ENCODE results near the gene MAGOHB. TPM values are rescaled to one million over a fixed set of nuclear protein-coding genes. Genes with fewer than 3 reads are reported as not detected.

The MAGOHB gene
- total and polyA plus RNA-seq, 4 experiments from 2014 or later, result 19.3 to 58.2 (median 36.0) TPM

DNA sequence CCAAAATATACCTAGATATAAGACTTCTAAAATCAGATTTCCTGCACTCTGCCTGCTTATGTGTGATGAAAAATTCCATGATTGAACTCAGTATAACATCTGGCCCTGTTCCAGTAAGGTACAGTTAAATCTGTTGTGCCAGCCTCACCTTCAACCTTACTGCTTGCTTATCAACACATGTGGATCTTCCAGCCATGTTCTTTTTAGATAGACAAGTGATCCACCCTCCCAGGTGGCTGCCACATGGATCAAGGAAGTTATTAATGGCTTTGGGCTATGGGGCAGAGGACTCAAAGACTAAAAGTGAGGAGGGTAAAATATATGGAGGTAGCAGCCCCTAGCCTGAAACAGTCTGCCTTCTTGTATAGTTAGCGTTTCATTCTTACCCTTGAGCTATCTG lies 25.3 kb upstream of the MAGOHB start:
- Mint-ChIP-seq H3K27me3 (peaks cover 10 to 18% of the 10 kb centered on the region in 2 donors), H3K36me3 (no peaks in the 10 kb centered on the region), H3K4me1 (no peaks in the 10 kb centered on the region), H3K9me3 (peaks cover 0 to 2% (median 0%) of the 10 kb centered on the region in 8 donors), H3K27ac (no peak overlapping the region), H3K4me3 (no peak overlapping the region)
- Histone ChIP-seq H3K4me3 (ENCODE audit: low read length in 2 of 2) (no peak overlapping the region), H3K4me1 (ENCODE audit: insufficient read depth, low read length) (no peaks in the 10 kb centered on the region), H3K36me3 (ENCODE audit: insufficient read depth, low read length) (no peaks in the 10 kb centered on the region), H3K9me3 (ENCODE audit: control insufficient read depth in 1 of 2, low read length in 2 of 2) (no peaks in the 10 kb centered on the region), H3K27ac (ENCODE audit: low read depth, low read length) (no peak overlapping the region), H3K27me3 (ENCODE audit: insufficient read depth, low read length) (peaks cover 3% of the 10 kb centered on the region)
- intact Hi-C loops (cut with micrococcal nuclease), result no loop called here
- POLR2A ChIA-PET (ENCODE audit: partially characterized antibody), result no interaction called here
- DNase-seq, result no peak
- CTCF ChIA-PET (ENCODE audit: partially characterized antibody), result no interaction called here

DNA sequence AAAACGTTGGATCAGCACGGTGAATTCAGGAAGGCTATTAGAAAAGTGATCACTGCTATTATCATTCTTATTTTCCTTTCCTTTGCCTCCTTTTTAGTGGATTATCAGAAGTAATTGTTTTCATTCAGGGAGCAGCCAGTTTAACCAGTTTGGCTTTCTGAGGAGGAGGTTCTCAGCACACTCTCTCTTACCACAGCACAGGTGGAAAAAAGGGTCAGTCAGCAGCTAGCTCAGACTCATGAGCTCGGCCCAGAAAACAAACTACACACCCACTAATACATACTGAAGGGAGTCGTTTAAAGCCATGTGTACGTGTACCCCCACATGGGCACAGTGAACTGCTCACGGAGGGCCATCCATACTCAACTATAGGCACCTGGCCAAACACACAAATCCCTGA lies 23.2 kb upstream of the MAGOHB start:
- H3K9me3 Mint-ChIP-seq, result no peaks in the 10 kb centered on the region
- H3K27me3 ChIP-seq (ENCODE audit: insufficient read depth, low read length), result peaks cover 3% of the 10 kb centered on the region
- no peak overlapping the region for H3K27ac Mint-ChIP-seq
- H3K27ac ChIP-seq (ENCODE audit: low read depth, low read length), result no peak overlapping the region
- H3K4me1 Mint-ChIP-seq, result no peaks in the 10 kb centered on the region
- no peak overlapping the region for H3K4me3 Mint-ChIP-seq
- H3K27me3 Mint-ChIP-seq, result peaks cover 3 to 10% of the 10 kb centered on the region in 2 donors
- intact Hi-C loops (cut with micrococcal nuclease), result no loop called here
- ChIA-PET CTCF (ENCODE audit: partially characterized antibody) (no interaction called here), POLR2A (ENCODE audit: partially characterized antibody) (no interaction called here)
- no peaks in the 10 kb centered on the region for H3K36me3 ChIP-seq (ENCODE audit: insufficient read depth, low read length)
- H3K36me3 Mint-ChIP-seq, result no peaks in the 10 kb centered on the region
- H3K4me3 ChIP-seq (ENCODE audit: low read length in 2 of 2), result no peak overlapping the region
- no peaks in the 10 kb centered on the region for H3K9me3 ChIP-seq (ENCODE audit: control insufficient read depth in 1 of 2, low read length in 2 of 2)
- H3K4me1 ChIP-seq (ENCODE audit: insufficient read depth, low read length), result no peaks in the 10 kb centered on the region
- DNase-seq, result no peak

DNA sequence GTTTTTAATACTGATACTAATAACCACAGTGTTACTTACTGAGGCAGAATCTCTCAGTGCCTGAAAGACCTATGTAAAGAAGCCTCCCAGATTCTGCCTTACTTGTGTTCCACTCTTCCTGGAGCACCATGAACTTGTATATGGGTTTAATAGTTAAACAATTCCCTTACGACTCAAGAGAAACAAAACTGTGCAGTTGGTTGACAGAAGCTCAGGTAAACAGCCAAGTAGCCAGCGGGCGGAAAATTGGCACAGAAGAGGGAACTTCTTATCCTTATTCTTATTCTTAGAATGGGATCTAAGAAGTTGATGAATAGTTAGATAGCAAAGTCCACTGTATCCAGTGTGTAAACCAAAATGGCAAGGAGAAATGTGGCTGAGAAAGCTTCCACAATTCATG lies 22.7 kb upstream of the MAGOHB start:
- ChIA-PET CTCF (ENCODE audit: partially characterized antibody) (no interaction called here), POLR2A (ENCODE audit: partially characterized antibody) (no interaction called here)
- no peaks in the 10 kb centered on the region for H3K36me3 ChIP-seq (ENCODE audit: insufficient read depth, low read length)
- Mint-ChIP-seq H3K4me1 (no peaks in the 10 kb centered on the region), H3K27ac (no peak overlapping the region), H3K4me3 (no peak overlapping the region), H3K36me3 (no peaks in the 10 kb centered on the region), H3K9me3 (no peaks in the 10 kb centered on the region), H3K27me3 (peaks cover 3 to 10% of the 10 kb centered on the region in 2 donors)
- H3K4me1 ChIP-seq (ENCODE audit: insufficient read depth, low read length), result no peaks in the 10 kb centered on the region
- no peak overlapping the region for H3K4me3 ChIP-seq (ENCODE audit: low read length in 2 of 2)
- no peak overlapping the region for H3K27ac ChIP-seq (ENCODE audit: low read depth, low read length)
- H3K27me3 ChIP-seq (ENCODE audit: insufficient read depth, low read length), result peaks cover 1% of the 10 kb centered on the region
- no peak for DNase-seq
- intact Hi-C loops (cut with micrococcal nuclease), result no loop called here
- no peaks in the 10 kb centered on the region for H3K9me3 ChIP-seq (ENCODE audit: control insufficient read depth in 1 of 2, low read length in 2 of 2)

DNA sequence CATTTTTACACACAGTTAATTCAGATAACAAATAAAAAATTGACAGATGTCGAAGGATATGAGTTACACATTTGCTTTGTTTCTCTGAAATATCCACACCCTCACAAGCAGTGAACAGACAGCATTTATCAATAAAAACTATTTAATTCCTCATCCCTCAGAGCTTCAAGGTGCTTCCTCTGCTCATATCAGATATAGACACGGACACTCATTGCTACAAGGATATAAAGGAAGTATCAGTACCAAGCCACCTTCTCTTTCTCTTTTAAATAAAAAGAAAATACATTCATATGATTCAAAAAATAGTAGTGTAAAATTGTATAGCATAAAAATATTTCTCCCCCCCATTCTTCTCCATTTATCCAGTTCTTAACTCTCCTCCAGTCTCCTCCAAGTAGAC lies 21.9 kb upstream of the MAGOHB start:
- CTCF ChIA-PET (ENCODE audit: partially characterized antibody), result no interaction called here

DNA sequence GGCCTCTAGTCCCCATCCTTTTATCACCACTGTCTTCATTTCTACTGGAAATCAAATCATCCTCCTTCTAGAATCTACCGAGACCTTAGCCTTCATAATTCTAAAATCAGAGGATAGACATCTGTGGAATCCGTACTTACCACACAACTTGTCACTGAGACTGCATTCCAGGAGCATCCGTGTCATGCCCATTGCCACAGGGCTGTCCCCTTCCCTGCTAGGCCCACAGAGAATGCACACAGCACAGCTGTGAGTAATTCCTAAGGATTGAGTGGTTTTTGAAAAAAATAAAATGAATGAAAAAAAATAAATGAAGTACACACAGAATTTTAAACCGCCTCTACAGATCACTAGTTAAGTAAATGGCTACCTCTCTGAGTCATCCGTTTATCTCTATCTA lies 21.0 kb upstream of the MAGOHB start:
- no peaks in the 10 kb centered on the region for H3K9me3 Mint-ChIP-seq
- no peak overlapping the region for H3K27ac ChIP-seq (ENCODE audit: low read depth, low read length)
- CTCF ChIA-PET (ENCODE audit: partially characterized antibody), result no interaction called here
- peaks cover 5 to 10% of the 10 kb centered on the region in 2 donors for H3K27me3 Mint-ChIP-seq
- POLR2A ChIA-PET (ENCODE audit: partially characterized antibody), result no interaction called here
- H3K27ac Mint-ChIP-seq, result no peak overlapping the region
- H3K4me3 Mint-ChIP-seq, result no peak overlapping the region
- intact Hi-C loops (cut with micrococcal nuclease), result no loop called here
- no peaks in the 10 kb centered on the region for H3K36me3 ChIP-seq (ENCODE audit: insufficient read depth, low read length)
- no peaks in the 10 kb centered on the region for H3K4me1 Mint-ChIP-seq
- H3K9me3 ChIP-seq (ENCODE audit: control insufficient read depth in 1 of 2, low read length in 2 of 2), result no peaks in the 10 kb centered on the region
- DNase-seq, result no peak
- no peaks in the 10 kb centered on the region for H3K36me3 Mint-ChIP-seq
- no peak overlapping the region for H3K4me3 ChIP-seq (ENCODE audit: low read length in 2 of 2)
- H3K4me1 ChIP-seq (ENCODE audit: insufficient read depth, low read length), result no peaks in the 10 kb centered on the region
- no peaks in the 10 kb centered on the region for H3K27me3 ChIP-seq (ENCODE audit: insufficient read depth, low read length)

More for the DNA sequence above, 21.9 kb upstream of the MAGOHB start:
- Mint-ChIP-seq H3K27ac (no peak overlapping the region), H3K4me1 (no peaks in the 10 kb centered on the region), H3K36me3 (no peaks in the 10 kb centered on the region), H3K27me3 (peaks cover 3 to 8% of the 10 kb centered on the region in 2 donors), H3K4me3 (no peak overlapping the region), H3K9me3 (no peaks in the 10 kb centered on the region)
- Histone ChIP-seq H3K27me3 (ENCODE audit: insufficient read depth, low read length) (no peaks in the 10 kb centered on the region), H3K36me3 (ENCODE audit: insufficient read depth, low read length) (no peaks in the 10 kb centered on the region), H3K27ac (ENCODE audit: low read depth, low read length) (no peak overlapping the region), H3K4me1 (ENCODE audit: insufficient read depth, low read length) (no peaks in the 10 kb centered on the region), H3K9me3 (ENCODE audit: control insufficient read depth in 1 of 2, low read length in 2 of 2) (no peaks in the 10 kb centered on the region), H3K4me3 (ENCODE audit: low read length in 2 of 2) (no peak overlapping the region)
- DNase-seq, result no peak
- POLR2A ChIA-PET (ENCODE audit: partially characterized antibody), result no interaction called here
- intact Hi-C loops (cut with micrococcal nuclease), result no loop called here

DNA sequence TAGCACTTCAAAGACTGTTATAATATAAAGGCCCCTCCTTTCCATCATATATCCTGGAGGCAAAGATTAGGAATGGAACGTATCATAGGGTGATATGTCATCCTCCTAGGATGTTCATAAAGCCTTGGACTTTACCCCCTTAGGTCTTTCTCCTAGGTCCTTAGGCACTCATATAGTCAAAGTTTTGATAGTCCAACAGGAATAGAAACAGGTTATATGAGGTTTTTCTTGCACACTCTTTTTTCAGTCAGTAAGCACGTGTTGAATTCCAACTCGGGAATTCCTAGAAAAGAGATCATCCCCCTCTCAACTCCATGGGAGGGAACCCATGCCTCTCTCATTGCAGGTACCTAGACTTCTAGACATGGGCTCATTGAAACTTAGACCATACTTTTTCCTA lies 20.1 kb upstream of the MAGOHB start:
- Histone ChIP-seq H3K9me3 (ENCODE audit: control insufficient read depth in 1 of 2, low read length in 2 of 2) (no peaks in the 10 kb centered on the region), H3K4me1 (ENCODE audit: insufficient read depth, low read length) (no peaks in the 10 kb centered on the region), H3K36me3 (ENCODE audit: insufficient read depth, low read length) (no peaks in the 10 kb centered on the region), H3K4me3 (ENCODE audit: low read length in 2 of 2) (no peak overlapping the region), H3K27ac (ENCODE audit: low read depth, low read length) (no peak overlapping the region), H3K27me3 (ENCODE audit: insufficient read depth, low read length) (no peaks in the 10 kb centered on the region)
- H3K27me3 Mint-ChIP-seq, result peaks cover 3 to 6% of the 10 kb centered on the region in 2 donors
- no peak for DNase-seq
- H3K36me3 Mint-ChIP-seq, result no peaks in the 10 kb centered on the region
- H3K9me3 Mint-ChIP-seq, result no peaks in the 10 kb centered on the region
- H3K4me3 Mint-ChIP-seq, result no peak overlapping the region
- ChIA-PET CTCF (ENCODE audit: partially characterized antibody) (no interaction called here), POLR2A (ENCODE audit: partially characterized antibody) (no interaction called here)
- H3K27ac Mint-ChIP-seq, result no peak overlapping the region
- intact Hi-C loops (cut with micrococcal nuclease), result no loop called here
- H3K4me1 Mint-ChIP-seq, result no peaks in the 10 kb centered on the region

DNA sequence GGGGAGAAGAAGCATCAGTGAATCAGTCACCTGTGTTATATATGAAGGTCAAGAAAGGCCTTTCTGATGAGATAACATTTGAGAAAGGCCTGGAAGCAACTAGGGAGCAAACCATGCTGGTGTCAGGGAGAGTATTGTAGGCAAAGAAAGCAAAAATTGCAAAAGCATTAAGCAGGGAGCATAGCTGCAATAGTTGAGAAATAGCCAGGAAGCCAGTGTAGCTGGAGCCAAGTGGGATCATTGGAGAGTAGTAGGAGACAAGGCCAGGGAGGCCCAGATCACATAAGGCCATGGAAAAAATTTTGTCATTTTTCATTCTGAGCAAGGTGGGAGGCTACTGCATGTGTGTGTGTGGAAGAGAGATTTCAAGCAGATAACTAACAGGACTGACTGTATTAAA lies 18.8 kb upstream of the MAGOHB start:
- H3K9me3 ChIP-seq (ENCODE audit: control insufficient read depth in 1 of 2, low read length in 2 of 2), result no peaks in the 10 kb centered on the region
- ChIA-PET CTCF (ENCODE audit: partially characterized antibody) (no interaction called here), POLR2A (ENCODE audit: partially characterized antibody) (no interaction called here)
- intact Hi-C loops (cut with micrococcal nuclease), result no loop called here
- H3K27me3 ChIP-seq (ENCODE audit: insufficient read depth, low read length), result peaks cover 9% of the 10 kb centered on the region
- H3K4me3 Mint-ChIP-seq, result no peak overlapping the region
- DNase-seq, result no peak
- no peak overlapping the region for H3K27ac Mint-ChIP-seq
- H3K27ac ChIP-seq (ENCODE audit: low read depth, low read length), result no peak overlapping the region
- no peak overlapping the region for H3K4me3 ChIP-seq (ENCODE audit: low read length in 2 of 2)
- no peaks in the 10 kb centered on the region for H3K4me1 ChIP-seq (ENCODE audit: insufficient read depth, low read length)
- H3K4me1 Mint-ChIP-seq, result no peaks in the 10 kb centered on the region
- H3K27me3 Mint-ChIP-seq, result peaks cover 7 to 15% of the 10 kb centered on the region in 2 donors
- H3K36me3 Mint-ChIP-seq, result no peaks in the 10 kb centered on the region
- H3K9me3 Mint-ChIP-seq, result no peaks in the 10 kb centered on the region
- no peaks in the 10 kb centered on the region for H3K36me3 ChIP-seq (ENCODE audit: insufficient read depth, low read length)

DNA sequence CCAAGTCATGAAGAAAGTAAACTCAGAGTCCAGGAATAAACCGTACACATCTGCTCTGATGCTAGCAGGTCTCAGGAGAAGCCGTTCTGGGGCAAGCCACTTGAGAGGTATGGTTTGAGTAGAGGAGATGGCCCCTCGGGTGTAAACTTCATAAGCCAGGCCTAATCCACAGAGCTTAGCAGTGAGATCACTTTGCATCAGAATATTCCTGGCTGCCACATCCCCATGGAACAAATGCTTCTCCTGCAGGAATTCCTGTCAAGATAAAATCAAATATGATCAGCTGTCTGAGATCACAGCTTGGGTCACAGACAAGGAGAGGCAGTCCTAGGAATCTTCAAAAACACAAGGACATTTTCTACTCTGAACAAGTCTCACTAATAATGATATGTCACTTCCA lies 11.2 kb upstream of the MAGOHB start:
- no peak for DNase-seq
- Mint-ChIP-seq H3K27me3 (peaks cover 14 to 26% of the 10 kb centered on the region in 2 donors), H3K4me3 (no peak overlapping the region), H3K9me3 (no peaks in the 10 kb centered on the region), H3K36me3 (no peaks in the 10 kb centered on the region), H3K27ac (no peak overlapping the region), H3K4me1 (no peaks in the 10 kb centered on the region)
- Histone ChIP-seq H3K4me1 (ENCODE audit: insufficient read depth, low read length) (no peaks in the 10 kb centered on the region), H3K9me3 (ENCODE audit: control insufficient read depth in 1 of 2, low read length in 2 of 2) (no peaks in the 10 kb centered on the region), H3K27me3 (ENCODE audit: insufficient read depth, low read length) (peaks cover 9% of the 10 kb centered on the region), H3K36me3 (ENCODE audit: insufficient read depth, low read length) (no peaks in the 10 kb centered on the region), H3K4me3 (ENCODE audit: low read length in 2 of 2) (no peak overlapping the region), H3K27ac (ENCODE audit: low read depth, low read length) (no peak overlapping the region)
- ChIA-PET CTCF (ENCODE audit: partially characterized antibody) (no interaction called here), POLR2A (ENCODE audit: partially characterized antibody) (no interaction called here)
- intact Hi-C loops (cut with micrococcal nuclease), result no loop called here

Measured in CD4-positive, alpha-beta memory T cell (primary cell).